HG03575 (cell line): ENCODE data around the gene ATP7A.
"Not testable (repeated sequence)": the region's sequence is repeated elsewhere in the genome, so short reads cannot be mapped to it uniquely, and the experiment has no call there.

Source experiments
- ATAC-seq: cut with Tn5 transposase; IDR thresholded peaks from one replicate; pipeline ENCODE4 v1.9.1; 2021; ENCODE audit not compliant: unreplicated experiment, insufficient number of reproducible peaks, low FRiP score; ENCODE audit errors: extremely low read depth

The ATP7A gene

GRCh38 chrX:78019586-78020483, 109.3 kb downstream of the ATP7A start:
- no peak for ATAC-seq

- no peak for ATAC-seq
Observed at GRCh38 chrX:78024349-78025059, 114.0 kb downstream of the ATP7A start.

GRCh38 chrX:78027798-78028197, 117.3 kb downstream of the ATP7A start:
- ATAC-seq: no peak

GRCh38 chrX:78029663-78030062, 119.2 kb downstream of the ATP7A start:
- no peak for ATAC-seq

GRCh38 chrX:78035061-78035460, 124.6 kb downstream of the ATP7A start:
- no peak for ATAC-seq

- no peak for ATAC-seq
Observed at GRCh38 chrX:78037881-78038280, 127.4 kb downstream of the ATP7A start.

- no peak for ATAC-seq
Observed at GRCh38 chrX:78042601-78043000, 132.1 kb downstream of the ATP7A start.

GRCh38 chrX:78046362-78046761, 135.9 kb downstream of the ATP7A start:
- ATAC-seq: no peak

GRCh38 chrX:78048052-78048451, 137.6 kb downstream of the ATP7A start:
- ATAC-seq: no peak

- ATAC-seq: no peak
Observed at GRCh38 chrX:78063687-78064086, 153.2 kb downstream of the ATP7A start.

- no peak for ATAC-seq
Observed at GRCh38 chrX:78064152-78064551, 153.7 kb downstream of the ATP7A start.

GRCh38 chrX:78064698-78065601, 154.5 kb downstream of the ATP7A start:
- peak; percentile 88 for ATAC-seq

GRCh38 chrX:78066110-78066509, 155.6 kb downstream of the ATP7A start:
- no peak for ATAC-seq

- ATAC-seq: no peak
Observed at GRCh38 chrX:78071331-78071730, 160.8 kb downstream of the ATP7A start.

GRCh38 chrX:78073147-78074077, 162.9 kb downstream of the ATP7A start:
- ATAC-seq: not testable (repeated sequence)

- ATAC-seq: no peak
Observed at GRCh38 chrX:78074088-78074487, 163.6 kb downstream of the ATP7A start.

GRCh38 chrX:78075787-78076389, 165.4 kb downstream of the ATP7A start:
- no peak for ATAC-seq

GRCh38 chrX:78081413-78081812, 170.9 kb downstream of the ATP7A start:
- not testable (repeated sequence) for ATAC-seq
